ENCODE measurements around the gene BRME1.
"Not testable (repeated sequence)": the region's sequence is repeated elsewhere in the genome, so short reads cannot be mapped to it uniquely, and the experiment has no call there.

BRME1 gene

DNA sequence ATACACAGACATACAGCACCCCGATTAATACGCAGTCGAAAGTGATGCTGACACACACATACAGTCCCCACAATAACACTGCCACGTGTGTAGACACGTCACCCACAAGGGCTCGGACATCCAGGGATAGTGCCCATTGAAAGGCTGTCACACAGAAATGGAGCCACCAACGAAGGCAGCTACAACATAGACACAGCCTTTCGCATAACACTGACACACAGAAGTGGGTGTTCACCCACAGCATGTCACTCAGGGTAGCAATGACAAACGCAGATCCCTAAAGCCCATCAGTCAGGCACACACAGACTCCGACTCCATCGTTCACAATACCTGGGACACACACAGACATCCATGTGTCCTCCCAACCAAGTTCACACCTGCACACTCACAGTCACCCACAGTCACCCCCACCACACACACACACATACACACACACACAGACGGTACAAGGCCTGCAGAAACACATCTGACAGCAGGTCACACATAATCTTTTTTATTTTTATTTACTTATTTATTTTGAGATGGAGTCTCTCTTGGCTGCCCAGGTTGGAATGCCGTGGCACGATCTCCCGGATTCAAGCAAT, 39.4 kb downstream of the BRME1 start:
- Mint-ChIP-seq H3K27me3 (peaks cover 74% of the 10 kb centered on the region), H3K9me3 (no peaks in the 10 kb centered on the region), H3K27ac (ENCODE audit: low read depth) (no peak overlapping the region), H3K4me1 (peaks cover 39% of the 10 kb centered on the region), H3K4me3 (peak overlapping the region; percentile 62), H3K36me3 (ENCODE audit: insufficient read depth) (peaks cover 18% of the 10 kb centered on the region)
- DNase-seq (ENCODE audit: low spot score in 2 of 2) (no peak), ATAC-seq (replicated peaks; ENCODE audit: extremely low read depth, poor library complexity, severe bottlenecking) (no peak)

DNA sequence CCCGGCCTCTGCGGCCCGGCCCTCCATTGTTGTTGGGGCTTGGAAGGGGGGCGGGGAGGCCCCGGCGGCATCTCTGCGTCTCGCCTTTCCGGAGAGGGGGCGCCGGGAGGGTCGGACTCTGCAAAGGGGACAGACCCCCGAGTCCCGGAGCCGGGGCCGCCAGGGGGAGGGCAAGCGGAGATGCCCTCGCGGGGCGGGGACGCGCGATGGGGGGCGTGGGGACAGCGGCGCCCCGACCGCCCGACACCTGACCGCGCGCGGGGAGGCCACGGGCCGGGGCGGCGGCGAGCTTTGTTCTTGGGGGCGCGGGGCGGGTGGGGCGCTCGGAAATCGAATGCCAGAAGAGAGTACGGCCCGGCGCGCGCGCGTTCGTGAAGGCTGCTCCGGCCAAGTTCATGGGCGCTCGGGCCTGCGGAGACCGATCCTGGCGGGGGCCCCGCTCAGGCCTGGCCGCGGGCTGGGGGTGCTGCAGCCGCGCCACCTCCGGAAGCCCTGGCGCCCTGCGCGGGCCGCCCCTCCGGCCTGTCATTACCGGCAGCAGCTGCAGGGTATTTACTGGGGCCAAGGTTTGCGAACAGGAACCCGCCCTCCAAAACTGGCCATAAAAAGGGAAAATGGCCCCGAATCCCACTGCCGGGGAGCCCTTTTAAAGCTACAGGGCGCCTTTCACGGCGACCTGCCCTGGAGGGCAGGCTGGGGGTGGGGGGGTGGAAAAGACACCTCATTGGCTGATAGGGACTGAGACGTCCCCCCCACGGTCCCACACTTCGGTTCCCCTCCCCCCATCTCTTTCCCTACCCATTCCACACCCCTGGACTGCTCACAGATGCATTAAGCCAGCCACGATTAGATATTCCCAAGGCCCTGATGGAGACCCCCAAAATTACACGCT, 40.1 kb downstream of the BRME1 start:
- Mint-ChIP-seq H3K27me3 (peaks cover 67% of the 10 kb centered on the region), H3K4me3 (peak overlapping the region; percentile 70), H3K27ac (ENCODE audit: low read depth) (no peak overlapping the region), H3K36me3 (ENCODE audit: insufficient read depth) (peaks cover 18% of the 10 kb centered on the region), H3K4me1 (peaks cover 47% of the 10 kb centered on the region), H3K9me3 (no peaks in the 10 kb centered on the region)
- DNase-seq (ENCODE audit: low spot score in 2 of 2) = no peak
- no peak for ATAC-seq (replicated peaks; ENCODE audit: extremely low read depth, poor library complexity, severe bottlenecking)

DNA sequence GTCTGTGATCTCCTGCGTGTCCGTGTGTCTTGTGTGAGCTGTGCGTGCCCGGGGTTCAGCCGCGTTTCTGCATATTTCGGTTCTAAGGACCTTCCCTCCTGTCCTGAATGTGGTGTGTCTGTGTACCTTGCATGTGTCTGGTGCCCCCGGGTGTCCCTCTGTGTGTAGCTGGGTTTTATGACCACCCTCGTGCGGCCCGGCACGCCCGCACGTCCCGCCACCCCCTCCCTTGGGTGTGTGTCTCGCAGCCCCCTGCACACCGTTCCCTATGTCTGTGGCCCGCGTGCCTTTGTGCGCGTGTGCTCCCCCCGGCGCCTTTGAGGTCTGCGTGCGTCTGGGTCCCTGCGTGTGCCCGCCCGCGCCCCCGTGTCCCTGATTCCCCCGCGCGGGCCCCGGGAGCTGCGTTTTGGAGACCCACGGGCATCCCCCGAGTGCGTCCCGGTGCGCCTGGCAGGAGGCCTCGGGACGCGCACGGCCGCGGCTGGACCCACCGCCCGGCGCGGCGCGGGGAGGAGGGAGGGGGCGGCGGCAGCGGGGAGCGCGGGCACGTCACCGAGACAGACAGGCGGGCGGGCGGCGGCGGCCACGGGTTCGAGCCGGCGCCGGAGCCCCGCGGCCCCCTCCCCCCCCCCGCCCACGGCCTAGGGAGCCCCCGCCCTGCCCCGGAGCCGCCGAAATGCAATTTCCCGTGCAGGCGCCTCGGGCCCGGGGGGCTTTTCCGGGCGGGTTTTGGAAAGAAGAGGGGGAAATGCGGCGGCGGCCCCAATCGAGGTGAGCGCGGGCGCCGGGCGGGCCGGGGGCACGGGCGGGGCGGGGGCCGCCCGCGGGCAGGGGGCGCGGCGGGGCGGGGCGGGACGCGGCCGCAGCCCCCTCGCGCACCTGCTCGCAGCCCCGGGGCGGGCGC, 41.0 kb downstream of the BRME1 start:
- Mint-ChIP-seq H3K27me3 (peaks cover 59% of the 10 kb centered on the region), H3K36me3 (ENCODE audit: insufficient read depth) (peaks cover 20% of the 10 kb centered on the region), H3K9me3 (no peaks in the 10 kb centered on the region), H3K4me3 (peak overlapping the region; percentile 70), H3K27ac (ENCODE audit: low read depth) (peak overlapping the region; percentile 11), H3K4me1 (peaks cover 50% of the 10 kb centered on the region)
- no peak for ATAC-seq (replicated peaks; ENCODE audit: extremely low read depth, poor library complexity, severe bottlenecking)
- DNase-seq (ENCODE audit: low spot score in 2 of 2) = no peak

DNA sequence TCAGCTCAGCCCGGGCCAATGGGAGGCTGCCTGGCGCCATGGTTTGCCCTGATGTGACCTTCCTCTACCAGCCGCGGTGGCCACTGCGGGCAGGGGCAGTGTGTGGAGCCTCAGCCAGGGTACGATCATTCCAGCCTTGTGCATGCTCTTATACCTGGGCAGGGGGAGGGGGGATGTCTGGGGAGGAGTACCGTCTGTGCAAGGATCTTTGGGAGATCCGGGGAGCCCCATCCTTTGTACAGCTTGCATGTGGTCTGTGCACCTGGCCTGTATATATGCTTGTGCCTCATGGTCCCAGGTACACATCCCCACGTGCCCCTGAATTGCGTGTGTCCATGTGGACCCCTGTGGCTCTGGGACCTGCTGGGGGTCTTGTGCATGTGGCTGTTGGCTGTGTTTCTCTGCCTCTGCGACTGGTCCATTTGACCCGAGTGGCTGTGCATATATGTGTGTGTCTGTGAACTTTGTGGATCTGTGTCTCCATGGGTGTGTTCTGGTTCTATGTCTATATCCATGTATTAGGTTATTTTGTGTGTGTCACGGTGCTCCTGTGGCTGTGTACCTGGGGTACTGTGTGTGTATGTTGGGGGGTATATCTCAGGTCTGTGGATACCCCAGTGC, 41.8 kb downstream of the BRME1 start:
- DNase-seq (ENCODE audit: low spot score in 2 of 2) = no peak
- no peak for ATAC-seq (replicated peaks; ENCODE audit: extremely low read depth, poor library complexity, severe bottlenecking)
- Mint-ChIP-seq H3K27ac (ENCODE audit: low read depth) (peak overlapping the region; percentile 11), H3K4me1 (peaks cover 50% of the 10 kb centered on the region), H3K4me3 (peak overlapping the region; percentile 70), H3K36me3 (ENCODE audit: insufficient read depth) (peaks cover 20% of the 10 kb centered on the region), H3K27me3 (peaks cover 51% of the 10 kb centered on the region), H3K9me3 (no peaks in the 10 kb centered on the region)

DNA sequence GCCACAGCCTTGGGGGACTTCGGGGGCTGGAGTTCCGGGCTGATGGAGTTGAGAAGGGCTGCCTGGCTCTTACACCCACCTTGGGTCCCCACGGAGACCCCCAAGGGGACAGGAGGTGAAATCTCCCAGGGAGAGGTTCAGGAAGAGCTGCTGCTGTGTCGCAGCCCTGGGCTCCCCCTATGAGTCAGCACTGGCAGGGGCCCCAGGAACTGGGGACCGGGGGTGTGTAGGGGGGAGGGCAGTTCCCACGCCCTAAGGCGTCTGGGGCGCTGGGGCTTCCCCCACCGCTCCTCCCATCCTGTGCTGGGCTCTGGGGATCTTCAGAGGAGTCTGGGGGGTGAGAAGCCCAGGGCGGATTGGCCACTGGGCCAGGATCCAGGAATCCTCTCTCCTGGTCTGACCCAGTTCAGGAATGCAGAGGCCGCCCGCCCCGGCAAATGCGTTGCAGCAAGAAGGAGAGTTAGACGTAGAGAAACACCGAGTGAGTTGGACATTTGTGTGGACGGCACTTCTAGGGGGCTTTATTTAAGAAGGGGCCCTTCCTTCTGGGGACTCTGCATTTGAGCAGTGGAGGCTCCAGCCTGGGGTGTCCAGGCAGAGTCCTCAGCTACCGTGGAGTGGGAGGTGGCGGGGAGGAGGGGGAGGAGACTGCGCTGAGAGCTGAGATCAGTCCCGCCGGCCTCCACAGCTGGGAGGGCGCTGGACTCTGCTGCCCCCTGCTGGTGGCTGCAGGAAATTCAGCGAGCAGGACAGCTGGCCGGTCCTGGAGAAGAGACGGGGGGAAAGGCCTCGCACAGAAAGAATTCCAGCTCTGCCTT, 44.0 kb downstream of the BRME1 start:
- Mint-ChIP-seq H3K27me3 (peaks cover 29% of the 10 kb centered on the region), H3K27ac (ENCODE audit: low read depth) (peak overlapping the region; percentile 99), H3K4me3 (peak overlapping the region; percentile 94), H3K9me3 (no peaks in the 10 kb centered on the region), H3K36me3 (ENCODE audit: insufficient read depth) (peaks cover 20% of the 10 kb centered on the region), H3K4me1 (peaks cover 45% of the 10 kb centered on the region)
- ATAC-seq (replicated peaks; ENCODE audit: extremely low read depth, poor library complexity, severe bottlenecking) (peak; percentile 94), DNase-seq (ENCODE audit: low spot score in 2 of 2) (peak; percentile 83 to 89)

DNA sequence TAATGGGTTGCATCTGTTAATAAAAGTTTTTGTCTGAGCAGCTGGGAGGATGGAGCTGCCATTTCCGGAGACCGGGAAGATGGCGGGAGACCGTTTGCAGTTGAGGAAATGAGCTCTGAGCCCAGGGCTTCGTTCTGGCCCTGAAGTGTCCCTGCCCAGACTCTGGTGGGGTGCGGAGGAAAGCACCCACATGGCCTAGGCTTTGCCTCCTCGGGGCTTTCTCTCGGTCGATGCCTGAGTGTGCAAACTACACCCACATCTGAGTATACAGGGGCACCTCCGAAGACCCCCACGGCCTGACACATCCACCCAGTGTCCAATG, 44.6 kb downstream of the BRME1 start:
- Mint-ChIP-seq H3K9me3 (no peaks in the 10 kb centered on the region), H3K36me3 (ENCODE audit: insufficient read depth) (peaks cover 20% of the 10 kb centered on the region), H3K27me3 (peaks cover 23% of the 10 kb centered on the region), H3K27ac (ENCODE audit: low read depth) (peak overlapping the region; percentile 99), H3K4me3 (peak overlapping the region; percentile 94), H3K4me1 (peaks cover 41% of the 10 kb centered on the region)
- ATAC-seq (replicated peaks; ENCODE audit: extremely low read depth, poor library complexity, severe bottlenecking) (peak; percentile 19), DNase-seq (ENCODE audit: low spot score in 2 of 2) (no peak)

DNA sequence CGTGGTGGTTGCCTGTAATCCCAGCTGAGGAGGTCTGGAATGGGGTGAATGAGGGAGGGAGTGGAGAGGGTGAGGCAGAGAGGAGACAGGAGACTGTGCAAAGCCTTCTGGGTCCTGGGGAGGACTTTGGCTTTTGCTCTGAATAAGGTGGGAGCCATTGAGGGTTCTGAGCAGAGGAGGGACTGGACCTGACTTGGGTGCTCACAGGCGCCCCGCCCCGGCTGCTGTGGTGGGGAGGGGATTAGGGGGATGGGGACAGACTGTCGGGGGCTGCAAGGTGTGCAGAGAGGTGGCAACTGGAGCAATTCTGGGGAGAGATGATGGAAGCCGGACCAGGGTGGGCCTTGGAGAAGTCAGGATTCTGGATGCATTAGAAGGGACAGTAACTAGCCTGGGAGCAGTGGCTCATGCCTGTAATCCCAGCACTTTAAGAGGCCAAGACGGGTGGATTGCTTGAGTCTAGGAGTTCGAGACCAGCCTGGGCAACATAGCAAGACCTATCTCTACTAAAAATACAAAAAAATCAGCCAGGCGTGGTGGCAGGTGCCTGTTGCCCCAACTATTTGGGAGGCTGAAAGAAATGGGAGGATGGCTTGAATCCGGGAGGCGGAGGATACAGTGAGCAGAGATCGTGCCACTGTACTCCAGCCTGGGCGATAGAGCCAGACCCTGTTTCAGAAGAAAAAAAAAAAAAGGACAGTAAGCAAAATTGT, 45.1 kb downstream of the BRME1 start:
- Mint-ChIP-seq H3K27me3 (peaks cover 18% of the 10 kb centered on the region), H3K27ac (ENCODE audit: low read depth) (peak overlapping the region; percentile 99), H3K4me3 (peak overlapping the region; percentile 94), H3K4me1 (peaks cover 38% of the 10 kb centered on the region), H3K9me3 (no peaks in the 10 kb centered on the region), H3K36me3 (ENCODE audit: insufficient read depth) (peaks cover 20% of the 10 kb centered on the region)
- no peak for ATAC-seq (replicated peaks; ENCODE audit: extremely low read depth, poor library complexity, severe bottlenecking)
- no peak for DNase-seq (ENCODE audit: low spot score in 2 of 2)

DNA sequence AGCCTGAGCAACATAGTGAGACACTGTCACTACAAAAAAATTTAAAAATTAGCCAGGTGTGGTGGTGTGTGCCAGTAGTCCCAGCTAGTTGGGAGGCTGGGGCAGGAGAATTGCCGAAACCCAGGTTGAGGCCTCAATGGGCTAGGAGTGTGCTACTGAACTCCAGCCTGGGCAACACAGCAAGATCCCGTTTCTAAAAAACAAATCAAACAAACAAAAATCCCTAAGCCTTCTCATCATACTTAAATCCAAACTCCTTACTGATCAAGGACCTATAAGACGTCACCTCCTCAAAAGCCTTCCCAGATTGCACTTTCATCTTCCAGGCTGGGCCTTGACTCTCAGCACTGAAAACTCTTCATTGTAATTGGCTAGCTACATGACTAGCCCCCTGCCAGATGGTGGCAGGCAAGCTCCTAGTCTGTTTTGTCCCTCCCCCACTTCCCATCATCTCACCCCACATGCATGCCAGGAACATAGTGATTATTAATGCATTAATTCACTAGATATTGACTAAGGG, 46.5 kb downstream of the BRME1 start:
- no peak overlapping the region for H3K4me3 Mint-ChIP-seq
- no peak for DNase-seq (ENCODE audit: low spot score in 2 of 2)
- H3K27me3 Mint-ChIP-seq = peaks cover 13% of the 10 kb centered on the region
- H3K9me3 Mint-ChIP-seq = no peaks in the 10 kb centered on the region
- H3K4me1 Mint-ChIP-seq = peaks cover 34% of the 10 kb centered on the region
- no peak for ATAC-seq (replicated peaks; ENCODE audit: extremely low read depth, poor library complexity, severe bottlenecking)
- peak overlapping the region; percentile 99 for H3K27ac Mint-ChIP-seq (ENCODE audit: low read depth)
- peaks cover 18% of the 10 kb centered on the region for H3K36me3 Mint-ChIP-seq (ENCODE audit: insufficient read depth)

DNA sequence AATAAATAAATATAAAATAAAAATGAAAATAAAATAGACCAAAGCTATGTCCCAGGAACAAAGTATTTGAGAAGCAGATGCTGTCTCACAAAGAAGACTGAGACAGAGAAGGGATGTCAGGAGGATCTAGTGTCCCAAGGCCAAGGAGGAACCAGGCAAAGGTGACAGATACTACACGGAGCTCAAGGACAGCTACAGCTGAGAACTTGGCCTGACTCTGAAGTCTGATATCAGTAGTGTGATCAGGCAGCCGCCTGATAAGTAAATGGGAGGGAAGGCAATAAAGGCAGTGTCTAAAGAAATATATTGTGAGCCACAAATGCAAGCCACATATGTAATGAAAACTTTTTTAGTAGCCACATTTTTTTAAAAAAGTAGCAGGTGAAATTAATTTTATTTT, 49.4 kb downstream of the BRME1 start:
- Mint-ChIP-seq H3K4me1 (peaks cover 10% of the 10 kb centered on the region), H3K36me3 (ENCODE audit: insufficient read depth) (peaks cover 3% of the 10 kb centered on the region), H3K4me3 (no peak overlapping the region), H3K9me3 (no peaks in the 10 kb centered on the region), H3K27me3 (no peaks in the 10 kb centered on the region), H3K27ac (ENCODE audit: low read depth) (no peak overlapping the region)
- DNase-seq (ENCODE audit: low spot score in 2 of 2) (no peak), ATAC-seq (replicated peaks; ENCODE audit: extremely low read depth, poor library complexity, severe bottlenecking) (no peak)

DNA sequence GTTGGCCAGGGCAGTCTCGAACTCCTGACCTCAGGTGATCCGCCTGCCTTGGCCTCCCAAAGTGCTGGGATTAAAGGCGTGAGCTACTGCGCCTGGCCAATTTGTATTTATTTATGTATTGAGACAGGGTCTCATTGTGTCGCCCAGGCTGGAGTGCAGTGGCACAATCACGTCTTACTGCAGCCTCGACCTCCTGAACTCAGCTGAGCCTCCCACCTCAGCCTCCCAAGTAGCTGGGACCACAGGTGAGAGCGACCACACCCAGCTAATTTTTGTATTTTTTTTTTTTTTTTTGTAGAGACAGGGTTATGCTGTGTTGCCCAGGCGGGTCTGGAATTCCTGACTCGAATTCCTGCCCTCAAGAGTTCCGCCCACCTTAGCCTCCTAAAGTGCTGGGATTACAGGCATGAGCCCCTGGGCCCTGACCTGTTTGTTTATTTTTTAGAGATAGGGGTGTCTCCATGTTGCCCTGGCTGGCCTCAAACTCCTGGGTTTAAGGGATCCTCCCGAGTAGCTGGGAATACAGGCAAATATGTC, 53.7 kb downstream of the BRME1 start:
- not testable (repeated sequence) for H3K9me3 Mint-ChIP-seq; ATAC-seq (replicated peaks; ENCODE audit: extremely low read depth, poor library complexity, severe bottlenecking); H3K27ac Mint-ChIP-seq (ENCODE audit: low read depth); H3K4me3 Mint-ChIP-seq; H3K27me3 Mint-ChIP-seq; DNase-seq (ENCODE audit: low spot score in 2 of 2)
- peaks cover 19% of the 10 kb centered on the region for H3K4me1 Mint-ChIP-seq
- H3K36me3 Mint-ChIP-seq (ENCODE audit: insufficient read depth) = peaks cover 31% of the 10 kb centered on the region

DNA sequence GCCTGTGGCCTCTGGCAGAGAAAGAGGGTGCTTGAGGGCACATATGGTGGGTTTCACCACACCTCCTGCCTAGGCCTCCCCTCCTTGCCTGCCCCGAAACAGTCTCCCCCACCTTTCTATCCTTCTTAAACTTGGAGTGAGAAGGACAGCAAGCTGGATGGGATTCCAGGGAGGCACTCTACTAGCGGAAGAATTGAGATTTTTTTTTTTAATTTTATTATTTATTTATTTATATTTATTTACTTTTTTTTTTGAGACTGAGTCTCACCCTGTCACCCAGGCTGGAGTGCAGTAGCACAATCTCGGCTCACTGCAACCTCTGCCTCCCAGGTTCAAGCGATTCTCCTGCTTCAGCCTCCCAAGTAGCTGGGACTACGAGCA, 54.2 kb downstream of the BRME1 start:
- H3K4me3 Mint-ChIP-seq; DNase-seq (ENCODE audit: low spot score in 2 of 2); H3K9me3 Mint-ChIP-seq; ATAC-seq (replicated peaks; ENCODE audit: extremely low read depth, poor library complexity, severe bottlenecking); H3K27ac Mint-ChIP-seq (ENCODE audit: low read depth); H3K27me3 Mint-ChIP-seq: not testable (repeated sequence)
- peaks cover 24% of the 10 kb centered on the region for H3K4me1 Mint-ChIP-seq
- peaks cover 36% of the 10 kb centered on the region for H3K36me3 Mint-ChIP-seq (ENCODE audit: insufficient read depth)
